ENCODE data around the gene SLIT1.
"Not testable (repeated sequence)": the region's sequence is repeated elsewhere in the genome, so short reads cannot be mapped to it uniquely, and the experiment has no call there.

The SLIT1 gene

DNA sequence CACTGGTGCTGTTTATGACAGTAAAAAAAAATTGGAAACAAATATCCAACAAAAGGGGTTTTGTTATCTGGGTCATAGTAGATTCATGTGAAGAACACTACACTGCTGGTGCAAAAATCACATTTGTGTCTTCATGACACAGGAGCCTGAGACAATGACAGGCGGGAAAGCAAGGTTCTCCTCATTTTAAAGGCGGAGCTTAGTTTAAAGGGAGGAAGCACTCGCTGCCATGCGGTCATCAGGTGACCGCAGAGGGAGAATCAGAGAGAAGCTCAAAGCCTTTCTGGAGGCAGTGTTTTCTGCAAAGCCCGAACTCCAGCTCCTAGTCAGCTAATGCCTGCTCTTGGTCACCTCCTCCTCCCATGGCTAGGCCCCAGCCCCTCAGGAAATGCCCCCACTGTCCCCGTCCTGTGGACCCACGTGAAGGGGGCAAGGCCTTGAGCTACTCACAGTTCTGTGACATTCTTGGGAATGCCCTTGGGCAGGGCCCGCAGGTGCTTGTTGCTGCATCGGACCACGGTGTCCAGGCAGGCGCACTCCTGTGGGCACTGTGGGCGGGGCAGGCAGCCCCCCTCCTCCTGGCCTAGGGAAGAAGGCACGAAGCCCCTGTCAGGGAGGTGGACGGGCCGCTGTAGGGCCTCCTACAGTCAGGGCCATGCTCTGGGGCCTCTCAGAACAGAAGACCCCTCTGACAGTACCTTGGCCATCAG lies 146.1 kb downstream of the SLIT1 start:
- no peak for DNase-seq

DNA sequence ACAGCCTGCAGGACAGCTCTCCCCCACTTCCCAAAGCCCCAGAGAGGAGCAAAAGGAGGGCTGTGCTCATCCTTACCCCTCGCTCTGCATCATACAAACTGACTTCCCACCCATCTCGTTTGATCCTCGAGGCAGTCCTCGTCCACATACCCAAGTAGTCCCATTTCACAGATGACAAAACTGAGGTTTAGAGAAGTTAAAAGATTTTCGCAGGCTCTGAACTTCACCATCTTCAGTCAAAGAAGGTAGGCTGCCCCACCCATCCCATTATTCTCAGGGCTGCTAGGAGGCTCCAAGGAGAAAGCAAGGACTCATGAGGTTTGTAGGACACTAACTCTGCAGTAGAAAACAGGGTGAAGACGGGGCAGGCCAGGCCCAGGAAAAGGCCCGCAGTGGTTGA lies 147.1 kb downstream of the SLIT1 start:
- no peak for DNase-seq

DNA sequence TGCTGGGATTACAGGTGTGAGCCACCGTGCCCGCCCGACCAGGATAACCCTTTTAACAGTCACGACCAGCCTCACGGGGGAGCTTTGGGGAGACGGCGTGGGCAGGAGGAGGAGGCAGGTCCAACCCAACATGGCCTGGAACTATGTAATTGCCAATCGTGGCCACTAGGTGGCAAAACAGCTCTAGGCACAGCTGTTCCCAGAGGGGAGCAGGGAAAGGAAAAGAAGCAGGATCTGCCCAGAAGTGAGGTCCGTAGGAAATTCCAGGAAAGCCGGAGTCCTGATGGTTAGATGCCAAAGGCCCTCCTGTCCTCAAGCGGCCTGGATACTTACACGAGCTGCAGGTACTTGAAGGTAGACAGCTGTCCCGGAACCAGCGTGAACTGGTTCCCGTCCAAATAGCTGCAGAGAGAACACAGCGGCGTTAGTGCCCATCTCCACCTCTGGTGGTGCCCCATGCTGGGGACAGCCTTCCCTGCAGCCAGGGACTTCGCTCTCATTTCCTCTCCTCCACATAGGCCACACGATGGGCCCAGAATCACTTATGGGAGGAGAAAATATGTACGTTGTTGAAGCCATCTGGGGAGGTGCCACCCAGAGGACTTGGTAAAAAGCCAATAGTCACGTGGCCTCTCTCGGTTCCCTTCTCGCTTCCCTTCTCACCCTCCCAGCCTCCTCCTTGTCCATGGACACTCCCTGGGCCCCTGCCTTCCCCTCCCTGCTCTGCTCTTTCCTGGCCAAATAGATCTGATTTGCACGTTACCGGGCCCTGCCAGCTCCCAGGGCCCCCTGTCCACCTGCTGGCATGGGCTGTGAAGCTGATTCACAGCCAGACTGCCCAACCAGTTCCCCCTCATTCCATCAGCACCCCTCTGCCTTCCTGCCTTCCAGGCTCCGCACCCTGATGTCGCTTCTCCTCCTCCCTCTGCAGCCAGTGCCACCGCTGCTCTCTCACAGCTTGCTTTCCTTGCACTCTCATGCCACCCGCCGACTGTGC lies 148.1 kb downstream of the SLIT1 start:
- peak; percentile 63 for DNase-seq

DNA sequence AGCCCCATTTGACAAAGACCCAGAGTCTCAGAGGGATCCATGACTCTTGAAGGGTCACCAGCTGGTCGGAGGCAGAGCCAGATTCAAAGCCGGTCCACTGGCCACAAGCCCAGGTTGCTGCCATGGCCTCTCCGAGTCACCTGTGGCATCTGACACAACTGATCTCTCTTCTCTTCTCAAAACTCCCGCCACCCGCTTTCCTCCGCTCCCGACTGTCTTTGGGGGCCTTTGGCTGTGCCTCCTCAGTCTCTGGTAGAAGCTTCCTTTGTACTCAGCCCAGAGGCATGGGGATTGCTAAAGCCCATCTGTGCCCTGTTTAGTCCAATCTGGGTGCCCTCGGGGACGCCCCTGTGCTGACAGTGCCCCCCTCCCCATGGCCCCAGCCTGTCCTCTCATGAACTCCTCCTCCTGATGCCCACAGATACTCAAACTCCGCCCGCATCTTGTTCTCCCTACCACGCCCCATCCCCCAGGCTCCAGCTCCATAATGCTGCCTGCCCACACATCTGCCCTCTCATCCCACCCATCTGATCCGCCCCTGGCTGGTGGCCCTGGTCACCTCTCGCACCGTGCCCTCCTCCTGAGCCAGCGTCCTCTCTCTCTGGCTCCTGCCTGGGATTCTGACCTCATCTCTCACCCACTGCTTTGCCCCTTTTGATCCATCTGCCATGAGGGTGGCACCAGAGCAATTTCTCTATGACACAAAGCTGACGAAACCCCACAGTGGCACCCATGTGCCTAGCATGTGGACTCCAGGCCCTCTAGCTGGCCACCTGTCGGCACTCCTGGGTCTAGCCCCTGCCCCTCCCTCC lies 150.6 kb downstream of the SLIT1 start:
- DNase-seq = no peak

DNA sequence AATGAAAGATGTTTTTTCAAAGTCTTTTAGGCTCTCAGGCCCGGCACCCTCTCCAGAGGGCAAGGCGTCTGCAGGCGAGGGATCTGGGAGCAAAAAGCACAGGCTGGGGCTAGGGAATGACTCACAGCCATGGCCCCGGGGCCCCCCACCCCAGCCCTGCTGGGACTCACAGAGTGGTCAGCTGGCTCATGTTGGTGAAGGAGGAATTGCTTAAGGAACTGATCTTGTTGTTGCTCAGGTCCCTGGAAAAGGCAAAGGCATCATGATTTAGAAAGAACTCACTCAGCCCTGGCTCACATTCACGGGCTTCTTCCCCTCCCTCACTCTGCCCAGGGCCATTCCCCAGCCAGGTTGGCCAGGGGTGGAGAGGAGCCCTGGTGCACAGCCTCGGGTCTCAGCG lies 151.5 kb downstream of the SLIT1 start:
- no peak for DNase-seq

DNA sequence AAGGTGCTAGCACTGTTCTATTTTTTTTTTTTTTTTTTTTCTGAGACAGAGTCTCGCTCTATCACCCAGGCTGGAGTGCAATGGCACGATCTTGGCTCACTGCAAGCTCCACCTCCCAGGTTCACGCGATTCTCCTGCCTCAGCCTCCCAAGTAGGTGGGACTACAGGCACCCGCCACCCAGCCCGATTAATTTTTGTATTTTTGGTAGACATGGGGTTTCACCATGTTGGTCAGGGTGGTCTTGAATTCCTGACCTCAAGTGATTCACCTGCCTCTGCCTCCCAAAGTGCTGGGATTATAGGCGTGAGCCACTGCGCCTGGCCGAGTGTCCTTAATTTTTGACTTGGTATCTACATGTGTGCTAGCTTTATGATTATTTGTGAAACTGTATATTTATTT lies 151.9 kb downstream of the SLIT1 start:
- DNase-seq = not testable (repeated sequence)

DNA sequence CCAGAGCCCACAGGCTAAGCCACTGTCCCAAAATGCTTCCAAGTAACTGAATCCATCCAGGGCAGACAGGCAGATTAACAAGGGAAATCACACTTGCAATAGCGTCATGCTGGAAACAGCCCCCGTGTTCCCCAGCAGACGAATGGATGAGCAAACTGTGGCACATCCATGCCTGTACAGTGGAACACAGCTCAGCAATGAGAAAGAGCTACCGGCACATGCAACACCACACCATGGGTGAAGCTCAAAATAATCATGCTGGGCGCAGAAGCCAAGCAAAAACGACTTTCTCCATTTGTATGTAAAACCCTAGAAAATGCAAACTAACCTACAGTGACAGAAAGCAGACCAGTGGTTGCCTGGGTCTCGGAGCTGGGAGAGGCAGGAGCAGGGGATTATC lies 153.1 kb downstream of the SLIT1 start:
- no peak for DNase-seq

DNA sequence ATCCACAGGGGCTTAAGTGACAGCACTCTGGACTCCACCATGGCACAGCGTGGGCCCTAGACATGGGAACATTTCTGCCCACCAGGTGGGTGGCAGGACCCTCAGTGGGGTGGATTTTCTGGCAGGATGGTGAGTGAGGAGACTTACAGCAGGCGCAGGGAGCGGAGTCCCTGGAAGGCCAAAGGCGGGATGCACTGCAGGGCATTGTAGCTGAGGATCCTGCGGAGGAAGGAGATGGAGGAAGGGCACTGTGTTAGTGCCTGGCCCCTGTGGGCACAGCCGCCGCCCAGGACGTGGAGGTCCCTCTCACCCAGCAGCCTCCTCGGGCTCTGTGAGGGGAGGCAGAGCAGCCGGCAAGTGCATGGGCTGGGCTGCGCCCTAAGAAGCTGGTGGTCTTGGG lies 154.3 kb downstream of the SLIT1 start:
- no peak for DNase-seq

DNA sequence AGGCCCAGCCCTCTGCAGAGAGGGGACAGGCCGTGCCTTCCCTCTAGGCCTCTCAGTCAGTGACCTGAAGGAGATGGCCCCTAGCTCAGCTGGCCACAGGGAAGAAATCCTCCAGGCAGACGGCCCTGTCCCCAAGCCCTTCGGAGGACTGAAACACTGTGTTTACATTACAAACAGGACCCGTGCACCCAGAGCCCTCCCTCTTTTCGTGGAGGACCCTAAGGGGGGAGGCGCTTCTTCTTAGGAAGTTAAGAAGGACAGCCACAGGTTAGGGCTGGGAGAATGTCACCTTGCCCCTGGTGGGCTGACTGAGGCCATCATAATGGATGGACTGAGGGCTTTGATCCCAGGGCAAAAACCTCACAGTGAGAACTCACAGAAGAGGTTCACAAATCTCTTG lies 154.9 kb downstream of the SLIT1 start:
- DNase-seq = no peak

DNA sequence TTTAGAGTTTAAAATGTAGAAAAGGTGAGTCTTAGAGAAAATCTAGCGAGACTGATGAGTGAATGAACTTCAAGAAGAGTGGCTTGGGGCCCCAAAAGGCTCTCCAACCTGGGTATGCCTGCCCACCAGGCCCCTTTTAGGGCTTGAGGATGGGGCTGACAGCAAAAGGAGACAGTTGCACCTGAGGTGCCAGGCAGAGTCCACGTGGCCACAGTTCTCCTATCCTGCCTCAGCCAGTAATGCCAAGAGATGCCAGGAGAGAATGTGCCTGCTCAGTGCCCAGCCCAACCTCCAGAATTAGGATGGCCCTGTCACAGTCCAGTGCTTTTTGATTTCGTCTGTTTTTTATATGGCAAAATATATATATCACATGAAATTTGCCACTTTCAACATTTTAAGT lies 156.5 kb downstream of the SLIT1 start:
- DNase-seq = no peak

DNA sequence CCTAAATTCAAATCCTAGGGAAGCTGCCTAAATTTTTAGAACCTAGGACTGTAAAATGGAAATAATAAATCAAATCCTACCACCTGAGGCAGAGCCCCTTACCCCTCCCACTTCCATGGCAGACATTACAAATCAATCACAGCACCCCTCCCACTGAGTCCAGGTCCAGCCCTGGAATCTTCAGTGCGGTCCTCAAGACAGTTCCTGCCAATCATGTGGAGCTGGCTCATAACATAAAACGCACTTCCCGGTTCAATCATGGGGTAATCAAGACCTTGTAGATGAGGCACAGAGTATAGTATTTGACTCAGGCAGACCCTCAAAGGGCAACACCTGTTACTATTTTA lies 157.0 kb downstream of the SLIT1 start:
- DNase-seq = no peak

DNA sequence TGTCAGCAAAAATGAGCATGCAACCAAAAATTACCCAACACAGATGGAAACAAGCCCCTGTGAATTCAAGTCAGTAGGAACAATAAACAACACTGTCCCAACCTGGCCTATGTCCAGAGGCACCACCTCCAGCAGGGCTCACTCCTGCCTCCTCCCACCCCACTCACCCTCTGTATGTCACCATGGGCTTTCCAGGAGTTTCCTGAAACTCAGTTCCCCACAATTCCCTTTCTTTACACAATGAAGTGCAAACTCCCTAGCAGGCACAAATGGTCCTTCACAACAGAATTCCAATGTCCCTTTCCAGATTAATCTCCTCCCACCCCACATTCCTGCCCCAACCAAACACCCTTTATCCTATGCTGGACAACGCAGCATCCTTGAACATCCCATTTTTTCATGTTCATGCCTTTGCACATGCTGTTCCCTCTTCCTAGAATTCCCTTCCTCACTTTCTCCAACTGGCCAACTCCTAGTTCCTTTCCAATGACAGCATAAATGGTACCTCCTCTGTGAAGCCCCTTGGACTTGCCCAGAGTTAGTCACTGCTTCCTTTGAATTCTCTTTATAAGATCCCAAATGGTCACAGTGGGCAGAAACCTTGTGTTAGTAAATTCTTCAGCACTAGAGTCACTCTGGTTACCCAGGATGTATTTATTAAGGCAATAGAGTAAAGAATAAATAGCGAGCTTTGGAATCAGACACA lies 157.5 kb downstream of the SLIT1 start:
- DNase-seq = no peak

DNA sequence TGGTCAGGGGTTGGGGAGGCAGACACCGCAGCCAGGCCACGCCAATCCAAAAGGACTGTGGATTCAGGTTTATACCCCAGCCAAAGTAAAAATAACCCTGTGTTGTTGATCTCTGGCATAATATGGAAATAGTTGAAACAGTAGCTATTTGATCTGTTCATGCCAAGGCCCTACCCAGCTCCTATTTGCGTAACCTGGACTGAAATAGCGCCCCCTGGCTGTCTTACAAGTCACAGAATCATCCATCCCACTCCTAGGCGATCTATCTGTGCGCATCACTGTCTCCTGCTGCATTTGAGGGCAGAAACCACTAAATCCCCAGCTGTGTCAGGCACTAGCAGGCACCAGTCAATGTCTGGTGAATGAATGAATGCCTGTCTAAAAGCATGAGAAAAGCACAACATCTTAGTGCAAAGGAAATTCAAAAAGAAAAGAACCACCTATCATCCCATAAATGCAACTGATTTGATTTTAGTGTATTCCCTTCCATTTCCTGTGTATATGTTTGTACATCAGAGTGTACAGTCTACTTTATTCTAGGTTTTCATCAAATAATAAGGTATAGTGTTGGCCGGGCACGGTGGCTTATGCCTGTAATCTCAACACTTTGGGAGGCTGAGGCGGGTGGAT lies 160.0 kb downstream of the SLIT1 start:
- DNase-seq = peak; percentile 37

DNA sequence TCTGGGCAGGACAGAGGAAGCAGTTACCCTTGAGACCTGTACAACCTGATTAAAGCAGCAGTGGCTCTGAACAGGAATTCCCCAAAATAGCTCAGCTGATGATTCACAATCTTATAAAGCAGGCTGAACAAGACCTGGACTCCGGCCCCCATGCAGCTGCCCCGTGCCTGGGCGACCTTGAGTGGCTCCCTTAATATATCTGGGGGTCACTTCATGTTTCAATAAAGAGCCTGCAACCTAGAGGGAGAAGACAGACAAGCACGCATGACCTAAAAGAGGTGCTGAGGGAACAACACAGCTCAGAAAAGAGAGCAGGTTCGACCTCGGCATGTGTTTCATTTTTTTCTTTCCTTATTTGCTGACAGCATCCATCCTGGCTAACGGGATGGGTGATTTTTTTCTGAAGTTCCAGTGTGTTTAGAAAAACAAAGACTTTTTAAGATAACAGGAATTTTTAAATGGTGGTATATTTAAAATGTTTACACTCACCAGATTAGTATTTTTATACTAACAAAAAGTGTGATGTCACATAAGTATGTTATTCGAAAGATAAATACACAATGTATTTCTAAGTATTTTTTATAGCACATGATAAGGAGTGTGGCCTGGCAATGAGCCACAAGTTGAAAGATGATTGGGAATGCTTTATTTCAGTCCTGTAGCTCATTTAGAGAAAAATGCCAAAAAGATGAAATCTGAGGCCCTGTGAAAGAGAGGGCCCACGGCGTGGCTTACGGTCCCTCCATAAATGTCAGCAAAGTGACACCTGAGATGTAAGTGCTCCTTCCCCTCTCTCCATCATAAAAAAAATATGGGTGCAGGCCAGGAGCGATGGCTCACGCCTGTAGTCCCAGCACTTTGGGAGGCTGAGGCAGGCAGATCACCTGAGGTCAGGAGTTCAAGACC lies 161.3 kb downstream of the SLIT1 start:
- no peak for DNase-seq

DNA sequence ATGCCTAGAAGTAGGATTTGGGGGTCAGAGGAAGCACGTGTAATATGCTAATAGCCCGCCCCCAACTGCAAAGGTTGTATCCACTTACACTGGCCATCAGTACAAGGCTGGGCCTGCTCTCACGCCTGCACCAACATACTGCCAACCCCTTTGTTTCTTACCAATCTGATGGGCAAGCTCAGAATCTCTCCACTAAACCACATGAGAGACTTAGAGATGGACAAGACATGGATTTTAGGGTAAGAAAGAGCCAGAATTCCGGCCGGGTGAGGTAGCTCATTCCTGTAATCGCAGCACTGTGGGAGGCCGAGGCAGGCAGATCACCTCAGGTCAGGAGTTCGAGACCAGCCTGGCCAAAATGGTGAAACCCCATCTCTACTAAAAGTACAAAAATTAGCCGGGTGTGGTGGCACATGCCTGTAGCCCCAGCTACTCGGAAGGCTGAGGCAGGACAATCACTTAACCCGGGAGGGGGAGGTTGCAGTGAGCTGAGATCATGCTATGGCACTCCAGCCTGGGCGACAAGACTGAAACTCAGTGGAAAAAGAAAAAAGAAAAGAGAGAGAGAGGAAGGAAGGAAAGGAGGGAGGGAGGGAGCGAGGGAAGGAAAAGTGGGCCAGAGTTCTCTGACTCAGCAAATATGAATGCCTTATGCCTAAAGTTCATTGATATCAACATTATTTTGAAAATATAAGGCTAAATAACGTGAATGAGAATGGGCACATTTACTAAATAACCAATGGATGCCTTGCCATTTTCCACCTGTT lies 162.2 kb downstream of the SLIT1 start:
- no peak for DNase-seq

DNA sequence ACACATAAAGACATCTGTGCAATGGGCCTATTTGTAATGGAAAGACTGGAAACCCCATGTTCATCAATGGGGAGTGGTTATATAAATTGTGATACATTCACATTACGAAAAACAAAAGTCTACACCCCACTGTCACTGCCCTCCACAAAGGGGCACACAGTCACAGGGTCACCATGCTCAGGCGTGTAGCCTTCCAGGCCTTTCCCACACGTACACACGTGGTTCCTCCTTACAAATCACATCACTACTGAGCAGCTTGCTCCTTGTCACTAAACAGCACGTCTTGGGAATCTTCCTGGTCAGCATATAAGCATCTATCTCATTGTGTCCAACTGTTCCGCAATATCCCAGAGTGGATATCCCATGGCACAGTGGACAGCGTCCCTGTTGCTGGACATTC lies 163.1 kb downstream of the SLIT1 start:
- DNase-seq = no peak

DNA sequence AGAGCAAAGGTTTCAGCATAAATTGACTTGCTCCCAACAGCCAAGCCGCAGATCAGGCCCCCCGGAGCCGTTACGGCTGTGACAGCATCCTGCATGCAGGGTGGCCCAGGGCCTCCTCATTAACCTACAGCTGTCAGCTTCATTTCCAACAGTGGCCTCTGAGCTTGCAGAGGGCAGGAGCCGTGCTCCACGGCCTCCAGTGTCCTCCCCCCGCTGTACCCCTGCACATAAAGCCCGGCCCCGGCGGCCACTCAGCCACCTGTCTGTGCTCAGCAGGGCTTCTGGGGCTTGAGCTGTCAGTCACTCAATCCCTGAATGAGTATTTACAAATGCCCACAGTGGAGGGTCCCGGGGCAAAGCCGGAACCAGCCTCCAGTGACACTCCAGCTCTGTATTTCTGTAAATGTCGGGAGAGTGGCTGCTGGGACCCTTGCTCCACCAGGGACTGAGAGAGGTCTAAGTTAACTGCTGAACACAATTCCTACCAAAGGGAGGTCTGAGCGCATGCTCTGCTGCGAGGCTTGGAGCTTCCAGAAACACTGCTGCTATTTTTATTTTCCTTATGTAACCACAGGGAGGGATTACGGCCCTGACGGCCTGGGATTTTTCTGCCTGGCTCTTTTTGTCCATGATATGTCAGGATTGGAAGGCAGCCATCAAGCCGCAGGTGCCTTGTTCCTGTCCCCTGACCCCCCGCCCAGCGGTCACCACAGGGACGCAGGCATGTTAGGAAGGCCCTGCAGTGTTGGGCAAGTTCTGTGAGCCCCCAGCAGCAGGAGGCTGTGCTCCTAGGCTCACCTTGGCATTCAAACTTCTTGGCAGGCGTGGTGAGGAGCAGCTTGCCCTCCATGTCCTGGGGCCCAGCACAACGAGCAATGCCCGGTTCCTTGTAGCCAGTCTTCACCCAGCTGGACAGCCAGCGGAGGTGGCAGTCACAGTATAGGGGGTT lies 165.0 kb downstream of the SLIT1 start:
- DNase-seq = no peak

DNA sequence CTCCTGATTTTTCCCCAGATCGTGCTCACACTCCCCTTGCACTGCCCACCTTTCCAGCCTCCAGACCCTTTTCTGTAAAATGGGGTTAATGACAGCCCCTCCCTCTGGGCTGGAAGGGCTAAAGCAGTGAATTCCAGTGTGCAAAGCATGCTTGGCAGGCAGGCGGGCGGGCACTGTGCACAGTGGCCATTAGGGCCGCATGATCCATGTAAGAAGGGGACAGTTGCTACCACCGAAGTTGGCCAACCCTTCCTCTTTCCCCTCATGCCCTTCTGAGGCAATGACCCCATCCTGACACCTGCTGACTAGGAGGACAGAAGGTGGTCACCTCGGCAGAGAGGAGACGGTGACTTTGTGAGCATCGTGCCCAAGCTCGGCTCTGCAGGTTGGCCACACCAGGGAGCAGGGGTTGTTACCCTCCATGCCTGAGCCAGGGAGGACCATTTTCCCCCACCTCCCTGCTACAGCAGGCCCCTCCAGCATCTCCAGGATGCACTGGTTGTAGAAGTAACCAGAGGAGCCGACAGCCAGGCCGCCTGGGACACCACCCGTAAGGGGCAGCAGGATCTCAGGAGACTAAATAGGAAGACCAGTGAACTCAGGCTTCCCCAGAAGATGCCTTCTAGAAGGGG lies 166.4 kb downstream of the SLIT1 start:
- no peak for DNase-seq

Measured in activated CD4-positive, alpha-beta T cell treated with anti-CD3 and anti-CD28 coated beads, Interleukin-2, amount 50 U/mL, for 1 hour (primary cell).